ACC112 (cell line): ENCODE data around the gene BCO1.

Experiments used
- H2AFZ ChIP-seq: fragments of 200-600 bp; sonication (generic); one replicate; pipeline ENCODE4 v1.6.0; 2017; ENCODE audit warnings: antibody characterized with exemption, low read length; ENCODE audit not compliant: unreplicated experiment
- H3K27ac ChIP-seq: fragments of 200-600 bp; sonication (generic); 2 replicates; pipeline ENCODE4 v1.5.1; 2014; ENCODE audit warnings: low read depth, mild to moderate bottlenecking, antibody characterized with exemption, low read length, moderate library complexity
- H3K27me3 ChIP-seq: fragments of 200-600 bp; sonication (generic); 2 replicates; pipeline ENCODE4 v1.6.1; 2014; ENCODE audit warnings: mild to moderate bottlenecking, antibody characterized with exemption, low read length, moderate library complexity, mixed read lengths; ENCODE audit not compliant: insufficient read depth
- H3K36me3 ChIP-seq: fragments of 200-600 bp; sonication (generic); 2 replicates; pipeline ENCODE4 v1.6.1; 2016; ENCODE audit warnings: mild to moderate bottlenecking, antibody characterized with exemption, low read length, moderate library complexity, mixed read lengths; ENCODE audit not compliant: insufficient read depth
- H3K4me1 ChIP-seq: fragments of 200-600 bp; sonication (generic); one replicate; pipeline ENCODE4 v1.6.1; 2016; ENCODE audit warnings: low read length, mixed read lengths; ENCODE audit not compliant: insufficient read depth, unreplicated experiment, control insufficient read depth
- H3K4me3 ChIP-seq: fragments of 200-600 bp; sonication (generic); 2 replicates; pipeline ENCODE4 v1.5.1; 2014; ENCODE audit warnings: mild to moderate bottlenecking, low read depth, low read length
- H3K79me2 ChIP-seq: fragments of 200-600 bp; sonication (generic); one replicate; pipeline ENCODE4 v1.6.0; 2016; ENCODE audit warnings: low read length; ENCODE audit not compliant: control insufficient read depth, unreplicated experiment, insufficient read depth

The BCO1 gene

GRCh38 chr16:81238296-81239011, at the start of gene BCO1:
TSS of gene BCO1 (plus strand) at chr16:81238689. CDS start at chr16:81238909, 220 bp downstream.
- H3K4me3 ChIP-seq, result peak within 1 kb of the TSS; percentile 74
- H3K36me3 ChIP-seq, result no peaks in the 10 kb centered on the region
- H3K79me2 ChIP-seq, result no peaks in the 10 kb centered on the region
- H3K27ac ChIP-seq, result no peak within 1 kb of the TSS
- no peaks in the 10 kb centered on the region for H3K27me3 ChIP-seq
- H2AFZ ChIP-seq, result peak within 1 kb of the TSS; percentile 87
- no peaks in the 10 kb centered on the region for H3K4me1 ChIP-seq

- Histone ChIP-seq H3K4me3 (no peak overlapping the region), H3K27me3 (peaks cover 5% of the 10 kb centered on the region; the same call in 1 of the 2 replicates), H2AFZ (peak overlapping the region; percentile 32), H3K27ac (no peak overlapping the region), H3K79me2 (no peaks in the 10 kb centered on the region), H3K36me3 (no peaks in the 10 kb centered on the region), H3K4me1 (peaks cover 13% of the 10 kb centered on the region)
These were observed 49.3 kb upstream of the BCO1 start for GRCh38 chr16:81189100-81189664.

GRCh38 chr16:81190667-81191066, 47.8 kb upstream of the BCO1 start:
- no peaks in the 10 kb centered on the region for H3K79me2 ChIP-seq
- H3K27me3 ChIP-seq, result peaks cover 13% of the 10 kb centered on the region
- no peak overlapping the region for H2AFZ ChIP-seq
- peak overlapping the region; percentile 28; the same call in 1 of the 2 replicates for H3K27ac ChIP-seq
- no peak overlapping the region for H3K4me3 ChIP-seq
- peaks cover 13% of the 10 kb centered on the region for H3K4me1 ChIP-seq
- H3K36me3 ChIP-seq, result no peaks in the 10 kb centered on the region

- Histone ChIP-seq H3K4me1 (no peaks in the 10 kb centered on the region), H3K4me3 (no peak overlapping the region), H2AFZ (no peak overlapping the region), H3K36me3 (no peaks in the 10 kb centered on the region), H3K27me3 (peaks cover 25% of the 10 kb centered on the region), H3K27ac (no peak overlapping the region), H3K79me2 (no peaks in the 10 kb centered on the region)
These were observed 42.5 kb upstream of the BCO1 start for GRCh38 chr16:81195885-81196534.

- no peak overlapping the region for H2AFZ ChIP-seq
- no peak overlapping the region for H3K4me3 ChIP-seq
- H3K27ac ChIP-seq, result no peak overlapping the region
- no peaks in the 10 kb centered on the region for H3K79me2 ChIP-seq
- no peaks in the 10 kb centered on the region for H3K4me1 ChIP-seq
- H3K27me3 ChIP-seq, result peaks cover 25% of the 10 kb centered on the region
- H3K36me3 ChIP-seq, result no peaks in the 10 kb centered on the region
These were observed 39.9 kb upstream of the BCO1 start for GRCh38 chr16:81198635-81199034.

GRCh38 chr16:81201267-81201666, 37.2 kb upstream of the BCO1 start:
- no peak overlapping the region for H2AFZ ChIP-seq
- H3K4me3 ChIP-seq, result no peak overlapping the region
- H3K36me3 ChIP-seq, result no peaks in the 10 kb centered on the region
- H3K79me2 ChIP-seq, result no peaks in the 10 kb centered on the region
- H3K27me3 ChIP-seq, result peaks cover 9% of the 10 kb centered on the region; the same call in 1 of the 2 replicates
- H3K27ac ChIP-seq, result no peak overlapping the region
- H3K4me1 ChIP-seq, result no peaks in the 10 kb centered on the region

GRCh38 chr16:81204798-81205680, 33.5 kb upstream of the BCO1 start:
- H2AFZ ChIP-seq, result no peak overlapping the region
- H3K4me1 ChIP-seq, result no peaks in the 10 kb centered on the region
- H3K27ac ChIP-seq, result no peak overlapping the region
- H3K79me2 ChIP-seq, result no peaks in the 10 kb centered on the region
- H3K27me3 ChIP-seq, result peaks cover 24% of the 10 kb centered on the region
- no peaks in the 10 kb centered on the region for H3K36me3 ChIP-seq
- H3K4me3 ChIP-seq, result no peak overlapping the region

- H3K36me3 ChIP-seq, result no peaks in the 10 kb centered on the region
- no peak overlapping the region for H3K27ac ChIP-seq
- no peaks in the 10 kb centered on the region for H3K4me1 ChIP-seq
- no peak overlapping the region for H3K4me3 ChIP-seq
- H2AFZ ChIP-seq, result no peak overlapping the region
- no peaks in the 10 kb centered on the region for H3K79me2 ChIP-seq
- peaks cover 39% of the 10 kb centered on the region for H3K27me3 ChIP-seq
These were observed 31.4 kb upstream of the BCO1 start for GRCh38 chr16:81207076-81207475.

- Histone ChIP-seq H2AFZ (no peak overlapping the region), H3K79me2 (no peaks in the 10 kb centered on the region), H3K4me1 (no peaks in the 10 kb centered on the region), H3K36me3 (no peaks in the 10 kb centered on the region), H3K27ac (no peak overlapping the region), H3K4me3 (no peak overlapping the region), H3K27me3 (peaks cover 43% of the 10 kb centered on the region)
These were observed 27.7 kb upstream of the BCO1 start for GRCh38 chr16:81210807-81211206.

GRCh38 chr16:81212830-81213465, 25.5 kb upstream of the BCO1 start:
- H3K27me3 ChIP-seq, result peaks cover 32% of the 10 kb centered on the region

More at GRCh38 chr16:81212830-81213465, 25.5 kb upstream of the BCO1 start:
- Histone ChIP-seq H3K27ac (no peak overlapping the region), H3K79me2 (no peaks in the 10 kb centered on the region), H3K4me1 (no peaks in the 10 kb centered on the region), H3K4me3 (no peak overlapping the region), H2AFZ (no peak overlapping the region), H3K36me3 (no peaks in the 10 kb centered on the region)
